Kidney epithelial cell (primary cell): ENCODE results near the gene ITPKC. TPM values are rescaled to one million over a fixed set of nuclear protein-coding genes. Genes with fewer than 3 reads are reported as not detected.

ENCODE experiments used
- DNase-seq: peaks from one replicate; pipeline ENCODE4 v3.0.0-alpha.2; 2010; ENCODE audit warnings: low read depth
- H3K27me3 ChIP-seq: 2 replicates; pipeline ENCODE4 v1.6.0; 2011; ENCODE audit warnings: low read length; ENCODE audit not compliant: control insufficient read depth, insufficient read depth
- H3K36me3 ChIP-seq: 2 replicates; pipeline ENCODE4 v1.5.1; 2011; ENCODE audit warnings: low read length; ENCODE audit not compliant: control insufficient read depth, insufficient read depth
- H3K4me3 ChIP-seq: 2 replicates; pipeline ENCODE4 v1.5.1; 2011; ENCODE audit warnings: low read depth, mild to moderate bottlenecking, control low read depth, low read length
- CTCF ChIP-seq: IDR thresholded peaks from 2 replicates; pipeline ENCODE4 v1.5.1; 2011; ENCODE audit warnings: mild to moderate bottlenecking, moderate library complexity, low read length, control low read depth, inconsistent platforms; ENCODE audit not compliant: insufficient read depth, poor library complexity, severe bottlenecking
- total RNA-seq: library from RNA; depleted of rRNA; stranded (reverse); fragments of >200 nt; gene quantifications from 2 replicates; pipeline ENCODE4 v1.2.3, GENCODE V29; 2015

ITPKC gene
- total RNA-seq, 1 donor from 2014 or later = 25.8 TPM

- no peak for TF ChIP-seq CTCF
- Histone ChIP-seq H3K36me3 (peaks cover 6% of the 10 kb centered on the region), H3K27me3 (no peaks in the 10 kb centered on the region), H3K4me3 (no peak overlapping the region)
- no peak for DNase-seq
Measured at GRCh38 chr19:40672573-40673299, 44.2 kb upstream of the ITPKC start.

GRCh38 chr19:40673397-40673796 lies 43.5 kb upstream of the ITPKC start:
- DNase-seq = no peak
- Histone ChIP-seq H3K4me3 (no peak overlapping the region), H3K36me3 (peaks cover 6% of the 10 kb centered on the region), H3K27me3 (no peaks in the 10 kb centered on the region)
- no peak for TF ChIP-seq CTCF

- TF ChIP-seq CTCF = no peak
- H3K4me3 ChIP-seq = no peak overlapping the region
- DNase-seq = no peak
- peaks cover 5% of the 10 kb centered on the region for H3K36me3 ChIP-seq
- H3K27me3 ChIP-seq = no peaks in the 10 kb centered on the region
Measured at GRCh38 chr19:40674291-40674690, 42.6 kb upstream of the ITPKC start.

GRCh38 chr19:40677156-40677555 lies 39.8 kb upstream of the ITPKC start:
- no peak for DNase-seq
- H3K27me3 ChIP-seq = no peaks in the 10 kb centered on the region
- TF ChIP-seq CTCF = no peak
- peaks cover 2% of the 10 kb centered on the region for H3K36me3 ChIP-seq
- H3K4me3 ChIP-seq = no peak overlapping the region

- Histone ChIP-seq H3K27me3 (no peaks in the 10 kb centered on the region), H3K4me3 (no peak overlapping the region), H3K36me3 (peaks cover 3% of the 10 kb centered on the region)
- DNase-seq = no peak
- no peak for TF ChIP-seq CTCF
Measured at GRCh38 chr19:40681039-40681438, 35.9 kb upstream of the ITPKC start.

- peaks cover 2% of the 10 kb centered on the region for H3K36me3 ChIP-seq
- DNase-seq = no peak
- H3K27me3 ChIP-seq = no peaks in the 10 kb centered on the region
- no peak overlapping the region for H3K4me3 ChIP-seq
- TF ChIP-seq CTCF = no peak
Measured at GRCh38 chr19:40682431-40682964, 34.4 kb upstream of the ITPKC start.
